ENCODE results near the gene LTB4R. TPM values are rescaled to one million over a fixed set of nuclear protein-coding genes. Genes with fewer than 3 reads are reported as not detected.

Gene LTB4R
- total RNA-seq, 6 donors from 2014 or later: 11.1 to 71.2 (median 17.7) TPM

DNA sequence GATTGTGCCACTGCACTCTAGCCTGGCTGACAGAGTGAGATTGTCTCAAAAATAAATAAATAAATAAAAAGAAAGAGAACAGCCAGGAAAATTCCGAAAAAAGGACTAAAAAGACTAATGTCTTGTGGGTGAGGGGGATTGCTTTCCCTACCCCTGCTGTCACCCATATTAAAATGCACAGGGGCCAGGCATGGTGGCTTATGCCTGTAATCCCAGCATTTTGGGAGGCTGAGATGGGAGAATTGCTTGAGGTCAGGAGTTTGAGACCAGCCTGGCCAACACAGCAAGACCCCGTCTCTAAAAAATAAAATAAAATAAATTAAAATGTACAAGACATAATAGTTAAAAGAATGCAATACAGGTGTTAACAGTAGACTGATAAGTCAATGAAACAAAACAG is 17.8 kb upstream of the LTB4R start:
- ATAC-seq (ENCODE audit: low FRiP score in 2 of 2): no peak
- Histone ChIP-seq H3K4me3 (no peak overlapping the region), H3K36me3 (peaks cover 6 to 71% (median 46%) of the 10 kb centered on the region in 4 donors), H3K9me3 (no peaks in the 10 kb centered on the region), H3K27ac (no peak overlapping the region), H3K27me3 (no peaks in the 10 kb centered on the region), H3K4me1 (peaks cover 10 to 21% (median 17%) of the 10 kb centered on the region in 4 donors)
- DNase-seq: no peak
- WGBS, 2 donors: 97 to 100% methylated on average over 2 of the region's 2 CpGs
- no peak for TF ChIP-seq POLR2A (IDR thresholded peaks at IDR 0.05)

DNA sequence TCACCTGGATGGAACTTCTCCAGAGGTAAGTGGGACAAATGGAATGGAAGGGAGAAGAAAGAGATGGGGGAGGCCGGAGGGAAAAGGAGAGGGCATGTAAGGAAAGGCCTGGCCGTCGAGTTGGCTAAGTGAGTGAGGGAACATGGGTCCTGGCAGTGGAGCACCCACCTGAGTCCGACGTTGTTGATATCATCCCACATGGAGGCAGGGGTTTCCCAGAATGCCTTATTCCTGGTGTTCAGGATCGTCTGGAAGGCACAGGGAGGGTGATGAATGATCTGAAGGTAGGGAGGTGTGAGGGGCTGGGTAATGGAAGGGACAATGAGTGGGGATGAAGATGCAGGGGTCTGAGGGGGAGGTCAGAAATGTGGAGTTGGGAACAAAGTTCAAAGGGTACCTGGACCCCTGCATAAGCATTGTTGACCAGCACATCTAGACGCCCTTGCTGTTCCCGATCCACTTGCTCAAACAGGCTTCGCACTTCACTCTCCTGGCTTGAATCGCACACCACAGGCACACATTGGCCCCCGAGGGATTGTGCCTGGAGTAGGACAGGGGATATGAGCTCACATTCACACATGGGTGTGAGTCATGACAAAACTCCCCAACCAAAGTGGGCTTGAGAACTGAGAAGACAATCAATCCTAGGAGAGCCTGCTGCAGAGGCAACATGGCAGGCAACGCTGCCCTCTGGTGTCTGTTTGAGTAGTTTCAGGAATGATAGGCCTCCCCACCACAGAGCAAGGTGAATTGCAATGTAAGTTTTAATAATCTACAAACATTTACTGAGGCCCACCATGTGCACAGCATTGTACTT is 14.8 kb upstream of the LTB4R start:
- peak in 1 of 2 donors; percentile 76 for DNase-seq

DNA sequence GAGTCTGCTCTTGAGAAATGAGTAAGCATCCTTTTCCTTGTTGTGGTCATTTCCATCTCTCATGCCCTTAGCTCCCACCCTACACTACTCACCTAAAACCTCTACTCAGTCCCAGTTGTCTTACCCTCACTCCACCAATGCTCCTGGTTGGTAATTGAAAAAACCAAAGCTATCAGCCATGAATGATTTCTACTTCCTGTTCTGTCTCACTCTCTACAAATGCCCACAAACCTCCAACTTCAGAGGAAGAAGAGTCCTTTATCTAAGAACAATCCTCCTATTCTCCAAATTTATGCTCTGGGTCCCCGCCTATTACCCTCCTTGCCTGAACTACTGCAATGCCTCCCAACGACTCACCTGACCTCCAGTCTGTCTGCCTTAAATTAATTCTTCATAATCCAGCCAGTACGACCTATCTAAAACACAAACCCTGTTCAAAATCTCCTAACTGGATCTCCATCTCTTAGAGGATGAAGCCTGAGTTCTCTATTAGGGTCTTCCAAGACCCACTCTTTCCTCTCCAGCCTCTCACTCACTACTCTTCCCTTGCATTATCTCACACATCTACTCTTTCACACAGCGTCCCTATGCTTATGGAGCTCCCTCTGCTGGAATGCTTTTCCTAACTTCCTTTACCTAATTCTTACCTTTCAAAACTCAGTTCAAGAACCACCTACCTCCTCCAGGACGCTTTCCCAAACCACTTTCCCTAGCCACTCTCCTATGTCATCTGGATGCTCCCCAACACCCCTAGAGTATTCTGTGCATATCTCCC is 13.9 kb upstream of the LTB4R start:
- DNase-seq (no peak), ATAC-seq (ENCODE audit: low FRiP score in 2 of 2) (no peak)
- H3K4me1 ChIP-seq: peaks cover 29 to 48% (median 34%) of the 10 kb centered on the region in 4 donors
- H3K4me3 ChIP-seq: no peak overlapping the region
- peak overlapping the region in 3 of 4 donors; percentile 39 to 67 (median 66) for H3K27ac ChIP-seq
- 48 to 51% methylated on average over 5 of the region's 5 CpGs for WGBS, 2 donors
- H3K36me3 ChIP-seq: peaks cover 5 to 50% (median 24%) of the 10 kb centered on the region in 4 donors
- TF ChIP-seq POLR2AphosphoS5 (IDR thresholded peaks at IDR 0.05): no peak
- TF ChIP-seq, protein P1, sequence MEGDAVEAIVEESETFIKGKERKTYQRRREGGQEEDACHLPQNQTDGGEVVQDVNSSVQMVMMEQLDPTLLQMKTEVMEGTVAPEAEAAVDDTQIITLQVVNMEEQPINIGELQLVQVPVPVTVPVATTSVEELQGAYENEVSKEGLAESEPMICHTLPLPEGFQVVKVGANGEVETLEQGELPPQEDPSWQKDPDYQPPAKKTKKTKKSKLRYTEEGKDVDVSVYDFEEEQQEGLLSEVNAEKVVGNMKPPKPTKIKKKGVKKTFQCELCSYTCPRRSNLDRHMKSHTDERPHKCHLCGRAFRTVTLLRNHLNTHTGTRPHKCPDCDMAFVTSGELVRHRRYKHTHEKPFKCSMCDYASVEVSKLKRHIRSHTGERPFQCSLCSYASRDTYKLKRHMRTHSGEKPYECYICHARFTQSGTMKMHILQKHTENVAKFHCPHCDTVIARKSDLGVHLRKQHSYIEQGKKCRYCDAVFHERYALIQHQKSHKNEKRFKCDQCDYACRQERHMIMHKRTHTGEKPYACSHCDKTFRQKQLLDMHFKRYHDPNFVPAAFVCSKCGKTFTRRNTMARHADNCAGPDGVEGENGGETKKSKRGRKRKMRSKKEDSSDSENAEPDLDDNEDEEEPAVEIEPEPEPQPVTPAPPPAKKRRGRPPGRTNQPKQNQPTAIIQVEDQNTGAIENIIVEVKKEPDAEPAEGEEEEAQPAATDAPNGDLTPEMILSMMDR (IDR thresholded peaks at IDR 0.05): peak in 3 of 6 experiments; percentile 41 to 45 (median 42)
- TF ChIP-seq POLR2A (IDR thresholded peaks at IDR 0.05): no peak
- TF ChIP-seq EP300 (IDR thresholded peaks at IDR 0.05): no peak
- no peaks in the 10 kb centered on the region for H3K27me3 ChIP-seq
- no peaks in the 10 kb centered on the region for H3K9me3 ChIP-seq

More for the DNA sequence above, 14.8 kb upstream of the LTB4R start:
- H3K36me3 ChIP-seq: peaks cover 2 to 50% (median 25%) of the 10 kb centered on the region in 4 donors
- no peaks in the 10 kb centered on the region for H3K9me3 ChIP-seq
- no peaks in the 10 kb centered on the region for H3K27me3 ChIP-seq
- peak overlapping the region; percentile 28 to 67 (median 52) for H3K27ac ChIP-seq
- 63 to 74% methylated on average over 12 of the region's 12 CpGs for WGBS, 2 donors
- peaks cover 29 to 48% (median 34%) of the 10 kb centered on the region in 4 donors for H3K4me1 ChIP-seq
- peak; percentile 74 to 84 for ATAC-seq (ENCODE audit: low FRiP score in 2 of 2)
- TF ChIP-seq EP300 (IDR thresholded peaks at IDR 0.05) (no peak), POLR2AphosphoS5 (IDR thresholded peaks at IDR 0.05) (peak; percentile 40 to 68)
- TF ChIP-seq, protein P1 (IDR thresholded peaks at IDR 0.05): peak; percentile 53 to 81 (median 68)
- H3K4me3 ChIP-seq: no peak overlapping the region

DNA sequence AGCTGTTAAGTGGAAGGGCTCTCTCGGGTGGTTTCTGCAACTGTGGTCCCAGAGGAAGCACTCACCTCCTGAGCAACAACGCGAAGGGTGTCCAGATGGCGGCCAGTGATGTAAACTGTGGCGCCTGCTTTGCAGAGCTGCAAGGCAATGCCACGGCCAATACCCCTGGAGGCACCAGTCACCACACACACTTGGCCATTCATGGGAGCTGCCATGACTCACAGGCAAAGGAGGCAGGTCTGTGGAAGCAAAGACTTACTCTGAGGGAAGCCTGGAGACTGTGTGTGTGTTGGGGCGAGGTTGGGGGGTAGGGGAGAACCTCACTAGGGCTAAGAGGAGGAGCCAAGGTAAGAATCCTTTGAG is 12.4 kb upstream of the LTB4R start:
- 39 to 45% methylated on average over 7 of the region's 7 CpGs for WGBS, 2 donors
- H3K27me3 ChIP-seq: no peaks in the 10 kb centered on the region
- DNase-seq: no peak
- peaks cover 12 to 50% (median 33%) of the 10 kb centered on the region in 4 donors for H3K36me3 ChIP-seq
- peak overlapping the region in 3 of 4 donors; percentile 78 to 95 (median 80) for H3K4me3 ChIP-seq
- peak overlapping the region; percentile 77 to 92 (median 90) for H3K27ac ChIP-seq
- TF ChIP-seq, protein P1 (IDR thresholded peaks at IDR 0.05): no peak
- no peak for TF ChIP-seq POLR2AphosphoS5 (IDR thresholded peaks at IDR 0.05)
- no peak for TF ChIP-seq EP300 (IDR thresholded peaks at IDR 0.05)
- TF ChIP-seq POLR2A (IDR thresholded peaks at IDR 0.05): no peak
- peak; percentile 37 to 50 for ATAC-seq (ENCODE audit: low FRiP score in 2 of 2)
- no peaks in the 10 kb centered on the region for H3K9me3 ChIP-seq
- peaks cover 29 to 48% (median 34%) of the 10 kb centered on the region in 4 donors for H3K4me1 ChIP-seq

All from upper lobe of left lung (tissue), 6 donors.